NCI-H1092 (cell line): Measurements from ENCODE around the gene SEMA5A.

ENCODE experiments used
- DNase-seq: peaks from one replicate; lab custom pipeline; 2025; lab: John Stamatoyannopoulos, UW

Gene SEMA5A

DNA sequence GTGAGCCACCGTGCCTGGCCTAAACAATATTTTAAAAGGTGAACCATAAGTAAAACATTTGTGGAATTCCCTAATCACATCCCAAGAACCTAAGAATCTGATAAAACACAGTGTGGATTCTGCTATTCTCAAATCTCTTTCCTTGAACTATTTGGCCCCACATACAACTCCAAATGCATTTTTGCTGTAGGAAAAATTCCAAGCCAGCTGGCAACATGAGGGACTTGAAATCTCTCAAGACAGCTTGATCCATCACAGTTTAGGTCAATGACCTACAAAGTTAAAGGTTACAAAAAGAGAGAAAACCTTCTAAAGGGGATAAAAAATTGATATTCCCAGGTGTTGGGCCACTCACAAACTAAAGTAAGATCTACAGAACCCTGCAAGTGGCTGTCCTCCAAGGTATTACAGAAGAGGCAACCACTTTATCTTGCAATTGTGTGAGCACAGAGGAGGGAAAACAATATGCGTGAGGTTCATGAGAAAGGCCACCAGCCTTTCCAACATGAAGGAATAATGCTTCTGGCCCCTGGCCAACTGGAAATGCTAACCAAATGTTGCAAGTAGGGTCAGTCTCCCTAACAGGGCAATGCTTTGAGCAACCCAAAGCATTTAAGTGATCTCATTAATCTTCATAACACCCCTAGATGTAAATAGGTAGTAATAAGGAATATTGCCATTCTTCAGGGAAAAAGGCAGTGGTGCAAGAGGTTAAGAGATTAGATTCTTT, 221.4 kb downstream of the SEMA5A start:
- no peak for DNase-seq

DNA sequence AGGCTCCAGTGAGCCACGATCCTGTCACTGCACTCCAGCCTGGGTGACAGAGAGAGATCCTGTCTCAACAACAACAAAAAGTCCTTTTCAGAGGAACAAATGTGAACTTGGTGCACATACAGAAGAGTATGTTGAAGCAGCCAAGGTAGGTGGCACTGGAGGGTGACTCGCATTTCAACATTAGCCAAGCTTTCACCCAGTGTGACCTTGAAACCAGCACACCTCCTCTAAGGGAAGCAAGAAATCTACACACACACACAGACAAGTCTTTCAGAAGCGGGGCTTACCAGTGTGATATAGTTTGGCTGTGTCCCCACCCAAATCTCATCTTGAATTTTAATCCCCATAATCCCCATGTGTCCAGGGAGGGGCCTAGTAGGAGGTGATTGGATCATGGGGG, 225.2 kb downstream of the SEMA5A start:
- DNase-seq = no peak

DNA sequence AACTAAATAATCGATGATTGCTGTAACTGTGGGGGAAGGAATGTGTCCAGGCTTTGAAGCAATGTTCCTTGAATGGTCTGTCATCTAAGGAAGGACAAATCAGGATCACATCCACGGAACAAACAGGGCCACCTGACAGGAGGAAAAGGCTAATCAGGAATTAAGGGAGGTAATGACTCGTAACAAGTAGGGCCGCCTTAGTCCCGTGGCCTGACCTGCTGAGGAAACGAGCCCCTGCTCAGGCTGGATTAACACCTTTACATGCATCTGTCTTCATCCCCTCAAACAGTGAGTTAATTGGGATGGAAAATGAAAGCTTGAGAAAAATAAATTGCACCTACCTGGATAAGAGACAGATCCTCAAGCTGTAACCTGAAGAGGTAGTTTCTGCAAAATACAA, 227.8 kb downstream of the SEMA5A start:
- no peak for DNase-seq

DNA sequence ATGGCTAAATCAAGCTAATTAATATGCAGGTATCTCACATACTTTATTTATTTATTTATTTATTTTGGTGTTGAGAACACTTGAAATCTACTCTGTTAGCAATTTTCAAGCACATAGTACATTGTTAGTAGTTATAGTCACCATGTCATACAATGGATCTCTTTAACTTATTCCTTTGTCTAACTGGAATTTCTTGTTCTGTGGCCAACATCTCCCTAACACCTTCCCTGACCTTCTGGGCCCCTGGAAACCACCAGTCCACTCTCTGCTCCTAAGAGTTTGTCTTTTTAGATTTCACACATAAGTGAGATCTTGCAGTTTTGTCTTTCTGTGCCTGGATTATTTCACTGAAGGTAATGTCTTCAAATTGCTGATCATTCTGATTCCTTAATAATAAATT, 229.1 kb downstream of the SEMA5A start:
- DNase-seq = no peak

DNA sequence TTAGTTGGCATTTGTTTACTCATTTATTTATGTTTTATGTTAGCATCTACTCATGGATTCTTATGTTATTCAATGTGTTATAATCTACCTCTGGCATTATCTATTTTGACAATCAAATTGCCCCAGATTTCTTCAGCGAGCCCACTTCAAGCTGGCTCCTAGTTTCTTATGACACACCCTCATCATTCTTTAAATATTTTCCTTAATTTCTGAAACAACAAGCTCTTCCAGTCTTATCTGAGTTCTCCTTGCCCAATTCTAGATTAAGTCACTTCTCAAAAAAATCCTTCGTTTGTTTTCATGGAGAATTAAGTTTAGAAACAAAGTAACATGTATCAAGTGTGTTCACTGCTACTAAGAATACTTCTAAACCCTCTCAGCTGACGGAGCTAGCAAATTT, 229.8 kb downstream of the SEMA5A start:
- DNase-seq = no peak

DNA sequence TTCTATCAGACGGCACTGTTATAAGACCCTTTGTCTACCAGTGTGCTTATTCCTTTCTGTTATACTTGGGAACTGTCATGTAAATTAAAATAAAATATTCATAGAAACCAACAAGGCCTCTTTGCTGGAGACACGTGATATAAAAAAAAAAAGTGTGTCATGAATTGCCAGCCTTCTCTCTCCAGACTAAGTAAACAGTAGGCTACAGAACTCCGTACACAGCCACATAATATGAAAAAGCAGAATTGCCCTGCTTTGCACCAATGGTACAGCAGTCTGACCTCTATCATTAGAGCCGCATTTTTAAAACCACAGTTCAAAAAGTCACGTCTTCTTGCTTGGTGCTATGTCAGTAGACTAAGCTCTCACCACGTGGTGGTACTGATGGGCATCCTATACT, 231.3 kb downstream of the SEMA5A start:
- no peak for DNase-seq

DNA sequence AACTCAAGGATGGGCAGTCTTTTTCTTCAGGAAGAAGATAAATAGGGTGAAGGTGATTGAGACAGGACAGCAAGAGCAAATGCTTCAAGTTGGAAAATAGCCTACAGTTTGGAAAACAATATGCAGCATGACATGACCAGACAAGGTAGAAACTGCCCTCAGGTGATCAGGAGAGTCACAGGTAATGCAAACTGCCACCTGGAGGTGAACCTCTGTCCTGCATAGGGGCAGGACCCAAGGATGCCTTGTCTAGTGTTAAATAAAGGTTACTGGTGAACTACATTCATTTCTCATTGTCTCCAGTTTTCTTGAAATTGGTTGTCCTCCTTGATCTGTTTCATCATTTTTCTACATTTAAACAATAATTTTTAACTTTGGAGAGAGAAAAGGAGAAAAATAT, 232.1 kb downstream of the SEMA5A start:
- no peak for DNase-seq

DNA sequence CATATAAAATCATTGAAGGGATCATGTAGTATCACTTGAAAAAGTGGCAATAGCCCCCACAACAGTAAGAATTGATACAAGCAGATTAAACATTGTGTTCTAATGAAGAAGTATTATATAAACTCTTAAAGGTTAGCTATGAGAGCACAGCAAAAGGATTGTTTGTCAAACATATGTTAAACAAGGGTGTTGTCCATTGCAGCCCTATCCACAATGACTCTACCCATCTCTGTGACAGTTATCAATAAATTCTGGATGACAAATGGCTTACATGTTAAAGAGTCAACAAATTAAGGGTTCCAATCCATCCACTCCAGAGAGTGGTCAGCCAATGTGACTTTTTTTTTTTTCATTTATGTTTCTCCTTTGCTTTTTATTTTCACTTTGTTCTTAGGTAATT, 238.7 kb downstream of the SEMA5A start:
- no peak for DNase-seq

DNA sequence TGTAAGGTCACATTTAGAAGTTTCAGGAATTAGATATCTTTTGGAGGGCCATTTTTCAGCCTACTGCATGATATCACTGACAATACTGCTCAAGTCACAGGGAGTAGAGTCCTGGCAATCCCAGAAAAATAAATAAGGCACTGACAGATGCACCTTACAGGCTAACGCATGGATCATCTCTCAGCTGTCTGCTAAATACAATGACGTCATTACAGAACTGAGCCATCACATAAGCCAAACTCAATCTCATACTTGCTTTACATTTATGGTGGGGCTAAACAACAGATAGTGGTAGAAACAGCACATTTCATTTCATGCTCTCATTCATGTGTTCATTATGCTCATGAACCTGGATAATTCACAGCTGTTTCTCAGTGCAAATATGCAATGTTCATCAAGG, 243.7 kb downstream of the SEMA5A start:
- DNase-seq = no peak

DNA sequence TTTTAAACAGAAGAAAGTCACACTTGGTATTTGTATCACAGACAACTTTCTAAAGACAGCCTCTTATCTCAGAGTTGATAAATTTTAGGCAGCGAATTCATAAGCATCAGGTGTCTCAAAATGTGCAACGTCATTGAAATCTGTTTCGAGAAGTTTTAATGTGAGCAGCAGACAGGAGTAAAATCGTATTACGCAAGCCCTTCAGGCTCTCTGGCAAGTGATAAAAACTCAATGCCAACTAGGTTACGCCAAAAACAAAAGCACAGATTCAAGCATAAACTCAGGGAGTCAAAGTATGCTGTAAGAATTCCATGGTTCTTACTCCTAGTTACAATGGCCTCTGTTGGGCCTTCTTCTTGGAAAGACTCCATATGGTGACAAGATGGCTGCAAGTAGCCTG, 244.7 kb downstream of the SEMA5A start:
- DNase-seq = no peak

DNA sequence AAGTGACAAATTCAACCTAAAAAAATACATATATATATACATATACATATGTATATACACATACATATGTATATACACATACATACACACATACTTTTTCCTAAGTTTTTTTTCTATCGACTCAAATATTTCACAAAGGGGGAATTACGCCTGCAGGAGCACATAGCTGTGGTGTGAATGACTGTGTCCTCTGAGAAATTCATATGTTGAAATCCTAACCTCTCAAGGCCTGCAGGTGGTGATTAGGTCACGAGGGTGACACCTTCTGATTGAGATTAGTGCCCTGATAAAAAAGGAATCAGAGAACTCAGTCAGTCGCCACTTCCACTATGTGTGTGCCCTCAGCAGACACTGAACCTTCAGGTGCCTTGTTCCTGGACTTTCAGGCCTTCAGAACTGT, 248.7 kb downstream of the SEMA5A start:
- DNase-seq = no peak

DNA sequence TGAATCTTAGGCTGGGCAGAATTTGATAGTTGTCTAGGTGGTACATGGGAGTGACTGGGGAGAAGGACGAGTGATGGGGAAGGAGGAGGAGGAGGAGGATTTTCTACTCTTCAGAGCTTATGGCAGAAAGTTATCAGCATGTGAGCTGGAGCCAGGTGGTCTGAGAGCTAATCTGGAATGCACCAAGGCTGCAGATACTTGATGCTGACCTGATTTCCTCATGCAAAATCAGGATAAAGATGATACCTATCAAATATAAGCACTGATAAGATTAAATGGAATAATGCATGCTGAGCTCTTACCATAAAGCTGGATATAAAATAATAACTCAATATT, 250.4 kb downstream of the SEMA5A start:
- no peak for DNase-seq

DNA sequence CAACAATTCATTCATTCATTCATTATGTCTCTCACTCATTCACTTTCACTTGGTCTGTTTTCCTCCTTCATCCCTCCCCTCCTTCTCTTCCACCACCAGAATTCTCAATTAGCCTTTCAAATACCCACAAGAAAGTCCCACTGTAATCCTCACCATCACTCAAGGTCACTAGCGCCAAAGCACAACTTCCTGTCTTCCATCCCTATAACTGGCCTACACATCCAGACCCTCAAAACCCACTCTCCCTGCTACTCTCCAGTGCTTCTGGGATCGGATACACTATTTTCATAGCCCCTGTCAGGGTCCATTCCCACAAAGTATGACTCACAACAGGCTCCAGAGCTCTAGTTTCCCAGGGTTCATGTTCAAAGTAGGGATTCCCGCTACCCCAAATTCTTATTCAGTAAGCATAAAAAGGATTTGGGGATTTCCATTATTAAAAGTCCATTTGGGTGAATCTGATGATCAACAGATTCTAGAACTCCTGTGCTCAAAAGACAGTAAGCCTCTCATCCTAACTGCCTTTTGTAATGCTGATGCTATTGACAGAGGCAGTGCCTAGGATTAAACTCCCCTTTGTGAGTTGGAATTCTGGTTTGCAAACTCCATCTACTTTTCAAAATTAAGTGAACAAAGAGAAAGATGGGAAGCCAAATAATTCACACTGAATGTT, 250.9 kb downstream of the SEMA5A start:
- DNase-seq = no peak

DNA sequence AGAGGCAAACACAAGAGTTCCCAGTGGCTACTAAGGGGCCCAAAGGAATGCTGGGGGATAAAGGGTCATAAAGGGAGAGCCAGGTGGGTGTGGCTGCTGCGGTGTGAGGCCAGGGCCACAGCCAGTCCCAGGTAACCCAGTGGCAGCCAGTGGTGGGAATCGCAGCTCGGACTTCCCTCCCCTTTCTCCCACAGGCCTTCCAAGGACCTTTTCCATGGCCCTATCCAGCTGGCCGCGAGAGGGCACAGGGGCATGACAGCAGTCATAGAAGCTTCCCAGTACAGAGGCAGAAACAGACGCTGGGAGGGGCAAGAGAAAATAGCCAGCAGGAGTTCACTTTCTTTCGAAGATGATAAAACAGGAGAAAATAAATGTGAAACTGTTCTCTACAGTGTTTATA, 257.6 kb downstream of the SEMA5A start:
- DNase-seq = no peak

DNA sequence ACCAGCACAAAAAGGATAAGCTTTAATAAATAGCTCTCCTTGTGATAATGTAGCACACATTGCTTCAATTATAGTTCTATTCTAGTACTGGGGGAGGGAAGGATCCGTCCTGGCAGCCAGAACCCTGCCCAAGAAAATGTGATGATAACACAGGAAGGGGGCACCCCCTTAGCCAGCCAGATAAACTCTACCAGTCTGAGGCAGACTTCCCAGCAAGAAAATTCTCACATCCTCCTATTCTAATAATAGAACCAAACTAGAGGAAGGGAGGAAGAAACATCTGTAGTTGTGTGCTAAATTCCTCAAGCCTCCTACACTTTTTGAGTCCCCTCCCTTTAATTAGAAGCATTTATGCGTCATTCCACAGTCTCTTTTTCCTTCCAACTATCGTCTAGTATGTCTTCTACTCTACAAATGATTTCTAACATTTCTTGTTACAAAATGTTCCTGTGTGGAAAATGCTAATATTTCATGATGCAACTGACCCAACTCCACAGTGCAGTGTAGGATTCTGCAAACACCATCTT, 261.0 kb downstream of the SEMA5A start:
- DNase-seq = no peak

DNA sequence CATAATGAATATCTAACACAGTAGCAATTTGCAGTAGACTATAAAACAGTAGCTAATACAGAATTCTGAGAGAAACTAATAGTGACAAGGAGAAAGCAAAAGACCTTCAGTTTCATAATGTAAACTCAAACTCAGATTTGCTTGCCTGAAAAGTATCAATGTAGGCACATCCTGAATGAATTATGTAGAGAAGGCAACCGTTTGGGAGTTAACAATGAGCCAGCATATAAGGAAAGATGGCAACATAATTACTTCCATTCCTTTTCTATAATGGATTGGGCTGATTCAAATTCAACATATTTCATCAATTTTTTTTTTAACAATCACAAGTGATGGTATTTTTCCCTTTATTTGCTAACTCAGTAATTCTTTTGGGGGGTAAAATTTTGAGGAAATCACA, 261.6 kb downstream of the SEMA5A start:
- DNase-seq = no peak

DNA sequence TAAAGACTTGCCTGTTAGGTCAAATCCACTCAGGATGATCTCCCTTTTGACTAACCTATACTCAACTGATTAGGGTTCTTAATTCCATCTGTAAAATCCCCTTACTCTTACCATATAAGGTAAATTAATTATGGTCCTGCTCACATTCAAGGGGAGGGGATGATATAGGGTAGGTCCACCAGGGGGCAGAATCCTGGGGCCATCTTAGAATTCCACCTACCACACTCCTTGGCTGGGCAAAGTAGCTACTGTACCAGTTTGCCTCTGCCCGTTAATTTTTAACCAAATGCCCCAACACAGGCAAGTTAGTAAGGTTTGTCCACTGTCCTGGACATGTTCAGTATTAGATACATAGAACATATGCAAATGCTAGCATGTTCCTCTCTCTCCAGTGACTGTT, 262.4 kb downstream of the SEMA5A start:
- no peak for DNase-seq

DNA sequence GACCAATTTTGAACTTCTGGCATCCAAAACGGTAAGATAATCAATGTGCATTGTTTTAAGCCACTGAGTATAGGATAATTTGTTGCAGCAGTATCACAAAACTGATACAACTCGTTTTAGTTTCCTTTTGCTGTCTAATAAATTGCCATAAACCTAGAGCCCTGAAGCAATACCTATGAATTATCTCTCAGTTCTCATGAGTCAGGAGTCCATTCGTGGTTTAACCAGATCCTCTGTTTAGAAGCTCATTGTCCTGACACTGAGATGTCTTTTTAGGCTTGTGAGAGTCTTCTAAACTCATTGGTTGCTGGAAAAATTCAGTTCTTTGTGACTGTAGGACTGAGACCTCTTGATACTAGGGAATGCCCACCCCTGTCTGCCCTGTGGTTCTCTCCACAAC, 262.9 kb downstream of the SEMA5A start:
- DNase-seq = no peak

DNA sequence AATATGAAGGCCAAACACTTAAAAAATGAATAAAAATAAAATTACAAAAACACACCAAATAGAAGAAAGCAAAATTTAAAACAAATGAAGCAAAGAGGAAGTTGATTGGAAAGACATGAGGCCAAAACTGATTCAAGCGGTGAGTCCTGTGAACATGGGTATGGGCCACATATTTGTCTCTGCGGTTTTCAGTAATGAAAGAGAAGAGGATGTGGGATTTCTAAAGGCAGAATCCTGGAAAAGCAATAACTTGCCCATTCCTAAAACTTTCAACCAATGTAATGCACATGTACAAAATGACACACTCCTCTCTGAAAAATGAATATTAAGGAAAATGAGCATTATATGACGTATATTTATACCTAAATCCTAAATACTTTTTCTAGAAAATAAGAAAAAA, 263.7 kb downstream of the SEMA5A start:
- DNase-seq = no peak

DNA sequence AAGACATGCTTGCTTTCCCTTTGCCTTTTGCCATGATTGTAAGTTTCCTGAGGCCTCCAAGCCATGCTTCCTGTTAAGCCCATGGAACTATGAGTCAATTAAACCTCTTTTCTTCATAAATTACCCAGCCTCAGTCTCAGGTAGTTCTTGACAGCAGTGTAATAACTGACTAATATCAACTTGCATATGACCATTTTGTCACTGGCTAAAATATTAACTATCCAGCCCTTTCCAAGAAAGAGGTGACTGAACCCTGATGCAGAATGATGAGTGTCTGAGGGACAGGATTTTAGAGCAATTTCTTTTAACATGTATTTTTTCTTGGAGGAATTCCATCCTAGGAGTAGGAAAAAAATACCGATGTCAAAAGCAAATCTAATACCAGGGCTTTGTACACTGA, 266.1 kb downstream of the SEMA5A start:
- no peak for DNase-seq

DNA sequence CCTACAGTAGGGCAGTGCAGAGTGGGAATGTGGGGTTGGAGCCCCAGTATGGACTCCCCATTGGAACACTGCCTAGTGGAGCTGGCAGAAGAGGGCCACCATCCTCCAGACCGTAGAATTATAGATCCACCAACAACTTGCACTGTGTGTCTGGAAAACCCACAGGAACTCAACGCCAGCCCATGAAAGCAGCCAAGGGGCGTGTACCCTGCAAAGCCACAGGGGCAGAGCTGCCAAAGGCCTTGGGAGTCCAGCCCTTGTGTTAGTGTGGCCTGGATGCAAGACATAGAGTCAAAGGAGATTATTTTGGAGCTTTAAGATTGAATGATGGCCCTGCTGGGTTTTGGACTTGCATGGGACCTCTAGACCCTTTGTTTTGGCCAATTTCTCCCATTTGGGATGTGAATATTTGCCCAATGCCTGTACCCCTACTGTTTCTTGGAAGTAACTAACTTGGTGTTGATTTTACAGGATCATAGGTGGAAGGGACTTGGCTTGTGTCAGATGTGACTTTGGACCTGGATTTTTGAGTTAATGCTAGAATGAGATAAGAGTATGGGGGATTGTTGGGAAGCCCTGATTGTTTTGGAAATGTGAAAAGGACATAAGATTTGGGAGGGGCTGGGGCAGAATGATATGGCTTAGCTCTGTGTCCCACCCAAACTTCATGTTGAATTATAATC, 266.8 kb downstream of the SEMA5A start:
- DNase-seq = no peak

DNA sequence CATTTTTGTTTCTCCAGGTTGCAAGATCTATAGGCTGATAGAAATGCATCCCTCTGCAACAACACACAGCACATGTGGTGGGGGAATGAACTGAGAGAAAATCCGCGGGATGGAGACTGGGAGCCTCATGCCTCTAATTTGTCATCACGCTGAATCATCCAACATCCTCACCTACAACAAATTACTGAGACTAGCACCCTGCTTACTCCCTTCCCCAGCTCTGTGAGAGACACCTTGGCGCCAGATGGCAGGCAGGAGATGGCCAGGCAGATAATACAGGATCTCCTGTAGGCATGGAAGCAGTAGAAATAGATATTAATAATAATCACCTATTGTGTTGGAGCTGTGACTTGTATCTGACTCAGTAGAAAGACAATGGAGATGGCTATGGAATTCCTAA, 276.9 kb downstream of the SEMA5A start:
- no peak for DNase-seq

DNA sequence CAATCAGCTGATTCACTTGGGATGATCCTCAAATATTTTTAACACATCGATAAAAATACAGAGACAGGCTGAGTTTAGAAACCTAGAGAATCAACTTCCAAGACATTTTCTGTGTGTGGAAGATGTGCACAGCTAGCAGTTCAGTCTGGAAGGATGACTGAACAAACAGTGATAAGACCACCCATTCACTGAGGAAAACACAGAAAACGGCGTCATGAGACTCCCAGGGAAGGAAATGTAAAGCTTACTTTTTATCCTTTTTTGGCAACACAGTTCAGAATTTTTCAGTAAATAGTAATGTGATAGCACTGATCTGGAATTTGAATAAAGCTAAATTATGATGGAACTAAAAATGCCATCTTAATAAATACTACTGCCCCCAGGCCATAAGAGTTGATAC, 277.6 kb downstream of the SEMA5A start:
- DNase-seq = no peak
